HG02763 (cell line): ENCODE measurements around the gene TMBIM1.

Experiments
- ATAC-seq: cut with Tn5 transposase; IDR thresholded peaks from one replicate; pipeline ENCODE4 v1.9.1; 2021; ENCODE audit warnings: mild to moderate bottlenecking, moderate library complexity; ENCODE audit not compliant: unreplicated experiment

The TMBIM1 gene

GRCh38 chr2:218259099-218259961 lies 33.0 kb downstream of the TMBIM1 start:
- no peak for ATAC-seq

GRCh38 chr2:218257390-218257981 lies 34.8 kb downstream of the TMBIM1 start:
- ATAC-seq, result peak; percentile 63

DNA sequence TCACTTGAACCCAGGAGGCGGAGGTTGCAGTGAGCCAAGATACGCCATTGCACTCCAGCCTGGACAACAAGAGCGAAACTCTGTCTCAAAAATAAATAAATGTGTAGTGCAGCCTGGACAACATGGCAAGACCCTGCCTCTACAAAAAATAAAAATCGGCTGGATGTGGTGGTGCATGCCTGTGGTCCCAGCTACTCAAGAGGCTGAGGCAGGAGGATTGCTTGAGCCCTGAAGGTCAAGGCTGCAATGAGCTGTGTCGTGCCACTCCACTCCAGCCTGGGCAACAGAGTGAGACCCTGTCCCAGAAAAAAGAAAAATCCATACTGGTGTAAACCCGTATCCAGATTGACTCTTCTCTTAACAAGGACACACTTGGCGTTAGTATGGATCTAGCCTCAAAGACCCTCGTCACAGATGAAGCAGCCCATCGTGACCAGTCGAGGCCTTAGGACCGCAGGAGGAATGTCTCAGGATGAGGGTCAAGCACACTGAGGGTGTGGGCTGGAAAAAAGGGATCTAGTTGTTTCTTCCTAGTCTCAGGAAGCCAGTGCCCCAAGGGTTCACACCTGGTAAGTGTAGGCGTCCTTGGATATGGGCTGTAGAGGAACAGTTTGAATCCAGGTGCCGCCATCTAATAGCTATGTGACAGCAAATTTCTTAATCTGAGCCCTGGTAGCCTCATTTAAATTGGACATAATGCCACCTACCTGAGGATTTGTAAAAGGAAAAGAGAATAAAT lies 35.5 kb downstream of the TMBIM1 start:
- ATAC-seq, result no peak

- ATAC-seq, result no peak
These were observed 36.9 kb downstream of the TMBIM1 start for GRCh38 chr2:218255446-218255845.

- ATAC-seq, result no peak
These were observed 39.1 kb downstream of the TMBIM1 start for GRCh38 chr2:218253232-218253625.

DNA sequence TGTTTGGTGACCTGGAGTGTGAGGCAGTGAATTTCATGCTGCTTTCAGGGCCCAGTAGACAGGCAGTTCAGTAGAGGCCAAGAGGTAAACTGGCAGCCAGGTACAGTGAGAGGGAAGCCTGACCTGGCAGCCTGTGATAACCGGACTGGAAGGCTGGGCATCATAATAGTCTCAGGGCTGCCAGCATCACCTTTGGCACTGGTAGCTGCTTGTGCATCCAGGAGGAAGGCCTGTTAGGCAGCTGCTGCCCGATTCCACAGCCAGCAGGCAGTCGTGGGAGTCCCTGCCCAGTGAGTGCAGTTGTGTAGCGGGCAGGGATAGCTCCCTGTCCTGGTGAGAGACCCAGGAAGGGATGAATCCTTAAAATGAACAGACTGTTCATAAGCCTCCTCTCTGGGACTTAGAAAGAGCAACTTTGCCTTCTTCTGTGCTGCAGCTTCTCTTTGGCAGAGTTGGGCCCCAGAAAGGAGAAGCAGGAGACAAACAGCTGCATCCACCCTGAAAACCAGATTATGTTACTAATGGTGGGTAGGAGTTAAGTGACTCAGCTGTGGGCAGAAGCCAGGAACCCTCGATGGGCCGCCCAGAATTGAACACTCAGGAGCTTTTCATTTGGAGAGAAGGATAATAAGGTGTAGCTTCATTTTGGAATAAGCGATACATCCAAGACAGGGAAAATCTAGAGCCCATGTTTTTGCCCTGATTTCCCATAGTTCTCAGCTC lies 39.6 kb downstream of the TMBIM1 start:
- ATAC-seq, result no peak

GRCh38 chr2:218249691-218250090 lies 42.6 kb downstream of the TMBIM1 start:
- ATAC-seq, result no peak

DNA sequence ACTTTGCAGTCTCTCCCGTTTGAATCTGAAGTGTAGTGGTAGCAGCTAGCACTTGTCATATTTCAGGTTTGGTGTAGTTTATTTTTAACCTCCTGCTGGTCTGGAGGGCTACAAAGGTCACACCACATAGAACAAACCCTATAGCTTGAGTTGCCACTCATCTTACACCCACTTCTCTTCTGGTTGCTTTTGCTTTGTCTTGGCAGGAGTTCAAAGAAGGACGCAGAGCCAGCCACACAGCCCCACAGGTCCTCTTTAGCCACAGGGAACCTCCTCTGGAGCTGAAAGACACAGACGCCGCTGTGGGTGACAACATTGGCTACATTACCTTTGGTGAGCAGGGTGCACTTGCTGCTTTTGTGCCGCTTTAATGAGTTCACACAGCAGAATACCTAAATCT lies 47.1 kb downstream of the TMBIM1 start:
- ATAC-seq, result no peak

- ATAC-seq, result no peak
These were observed 47.6 kb downstream of the TMBIM1 start for GRCh38 chr2:218244665-218245064.

- no peak for ATAC-seq
These were observed 48.1 kb downstream of the TMBIM1 start for GRCh38 chr2:218244204-218244603.

DNA sequence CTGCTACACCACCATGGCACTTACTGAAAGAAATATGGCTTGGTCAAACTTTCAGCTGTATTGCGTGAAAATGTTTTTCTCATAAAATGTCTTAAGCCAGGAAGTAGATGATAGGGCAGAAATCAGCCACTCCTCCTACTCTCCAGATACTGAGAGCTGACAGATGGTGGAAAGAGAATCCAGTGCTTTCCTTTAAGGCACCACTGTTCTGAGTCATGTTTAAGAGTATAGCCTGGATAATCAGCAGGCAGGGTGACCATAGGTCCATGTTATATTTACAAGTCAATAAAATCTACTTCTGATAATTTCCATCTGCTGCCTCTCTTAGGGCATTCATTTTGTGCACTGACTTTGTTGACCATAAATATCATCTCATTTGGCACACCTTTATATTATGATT lies 53.4 kb downstream of the TMBIM1 start:
- no peak for ATAC-seq

DNA sequence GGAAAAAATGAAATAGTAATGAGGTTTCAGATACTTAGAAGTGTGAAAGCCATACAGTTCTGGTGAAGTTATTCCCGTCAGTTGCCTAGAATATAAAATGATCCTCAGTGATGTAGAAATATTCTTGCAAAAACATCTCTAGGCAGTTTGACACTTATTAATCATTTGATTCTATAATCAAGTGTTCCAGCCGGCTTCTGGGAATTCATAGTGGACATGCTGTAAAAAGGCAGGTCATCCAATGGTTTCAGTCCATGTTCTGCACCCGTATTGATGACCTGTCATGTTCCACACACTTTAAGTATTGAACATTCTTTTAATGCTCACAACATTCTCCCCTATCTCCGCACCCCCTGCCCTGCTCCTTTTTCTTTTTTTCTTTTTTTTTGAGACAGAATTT lies 55.5 kb downstream of the TMBIM1 start:
- ATAC-seq, result no peak

- ATAC-seq, result no peak
These were observed 57.3 kb downstream of the TMBIM1 start for GRCh38 chr2:218235017-218235416.

GRCh38 chr2:218234521-218234920 lies 57.8 kb downstream of the TMBIM1 start:
- no peak for ATAC-seq

DNA sequence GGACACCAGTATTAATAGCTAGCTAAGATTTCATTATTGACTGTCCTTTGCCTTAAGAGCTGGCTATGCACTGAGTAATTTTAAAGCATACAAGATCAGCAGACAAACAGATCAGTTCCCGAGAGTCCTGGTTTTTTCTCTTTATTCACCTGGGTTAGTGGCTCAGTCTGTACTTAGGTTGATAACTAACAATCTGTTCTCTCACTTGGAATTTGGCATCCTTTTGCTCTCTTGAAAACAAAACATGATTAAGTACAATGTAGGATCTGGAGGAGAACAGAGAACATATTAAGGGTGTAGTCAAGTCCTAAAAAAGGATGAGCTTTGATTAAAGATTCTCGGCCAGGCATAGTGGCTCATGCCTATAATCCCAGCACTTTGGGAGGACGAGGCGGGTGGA lies 58.8 kb downstream of the TMBIM1 start:
- ATAC-seq, result no peak

DNA sequence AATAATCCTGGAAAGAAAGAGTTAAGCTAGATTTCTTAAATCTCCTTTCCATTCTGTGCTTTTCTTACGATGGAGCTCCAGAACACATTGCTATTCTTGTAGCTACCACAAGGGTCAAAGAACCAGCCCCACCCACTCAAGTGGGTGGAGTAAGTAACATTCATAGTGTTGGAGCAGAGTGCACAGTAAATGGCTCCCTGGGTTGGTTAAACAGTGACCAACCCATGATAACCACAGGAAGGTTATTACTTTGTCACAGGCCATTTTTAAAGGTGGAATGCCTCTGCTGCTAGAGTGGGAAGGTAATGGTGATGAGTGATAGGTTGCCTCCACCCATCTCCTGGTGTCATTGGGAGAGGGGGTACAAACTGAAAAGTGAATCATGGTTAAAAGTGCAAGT lies 61.4 kb downstream of the TMBIM1 start:
- peak; percentile 61 for ATAC-seq

DNA sequence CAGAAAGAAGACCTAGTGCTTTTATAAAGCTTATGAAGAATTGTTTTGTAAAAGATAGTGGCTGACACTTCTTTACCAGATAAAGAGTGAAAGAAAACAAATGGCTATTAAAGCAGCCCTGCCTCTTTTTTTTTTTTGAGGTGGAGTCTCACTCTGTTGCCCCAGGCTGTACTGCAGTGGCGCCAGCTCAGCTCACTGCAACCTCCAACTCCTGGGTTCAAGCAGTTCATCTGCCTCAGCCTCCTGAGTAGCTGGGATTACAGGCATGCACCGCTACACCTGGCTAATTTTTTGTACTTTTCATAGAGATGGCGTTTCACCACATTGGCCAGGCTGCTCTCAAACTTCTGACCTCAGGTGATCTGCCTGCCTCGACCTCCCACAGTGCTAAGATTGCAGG lies 62.5 kb downstream of the TMBIM1 start:
- ATAC-seq, result no peak

DNA sequence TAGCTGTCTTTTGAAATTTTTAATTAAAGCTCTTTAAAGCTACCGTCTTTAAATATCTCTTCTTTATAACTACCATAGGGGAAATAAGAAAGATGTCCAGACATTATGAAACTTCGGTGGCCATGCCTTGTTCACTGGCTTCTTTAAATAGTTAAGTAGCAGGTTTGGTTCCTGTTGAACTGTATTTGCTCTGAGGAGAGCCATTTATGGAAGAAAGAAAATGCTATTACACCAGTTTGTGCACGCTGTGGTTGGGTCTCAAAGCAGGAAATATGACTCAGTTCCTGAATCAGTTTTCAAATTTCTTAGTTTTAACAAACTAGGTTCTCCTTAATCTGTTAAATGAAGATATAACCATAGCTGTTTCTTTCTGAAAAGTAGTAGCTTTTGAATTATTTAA lies 63.1 kb downstream of the TMBIM1 start:
- ATAC-seq, result peak; percentile 76

DNA sequence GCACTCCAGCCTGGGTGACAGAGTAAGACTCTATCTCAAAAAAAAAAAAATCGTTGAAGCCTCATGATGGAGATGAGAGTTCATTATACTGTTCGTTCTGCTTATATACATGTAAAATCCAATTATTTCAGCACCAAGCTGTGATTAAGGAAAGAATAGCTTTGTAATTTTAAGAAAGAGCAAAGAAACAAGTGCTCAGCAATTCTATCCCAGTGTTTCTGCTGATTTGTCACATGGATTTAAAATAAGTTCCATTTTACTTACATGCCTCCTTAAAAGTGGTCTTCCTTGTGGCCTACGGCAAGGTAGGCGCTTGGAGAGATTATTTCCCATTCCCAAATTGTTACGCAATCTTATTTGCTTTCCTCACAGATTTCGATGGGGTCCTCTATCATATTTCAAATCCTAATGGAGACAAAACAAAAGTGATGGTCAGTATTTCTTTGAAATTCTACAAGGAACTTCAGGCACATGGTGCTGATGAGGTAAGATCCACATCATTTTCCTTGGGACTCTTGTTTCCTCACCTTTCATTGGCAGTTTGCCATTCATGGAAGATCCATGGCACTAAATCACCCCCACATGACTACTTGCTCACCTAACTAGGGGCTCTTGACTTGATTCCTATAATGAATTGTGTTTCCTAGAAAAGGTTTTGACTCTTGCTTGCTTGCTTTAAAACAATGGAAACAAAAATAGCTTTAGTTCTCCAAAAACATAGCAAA lies 63.8 kb downstream of the TMBIM1 start:
- no peak for ATAC-seq

- no peak for ATAC-seq
These were observed 65.4 kb downstream of the TMBIM1 start for GRCh38 chr2:218226903-218227302.
